Hepatocyte (in vitro differentiated cells): ENCODE data around the gene HOMER1.

ENCODE experiments used
- CTCF ChIP-seq: fragments of 200-600 bp; sonication (generic); IDR thresholded peaks from 2 replicates; pipeline ENCODE4 v1.5.1; 2016; ENCODE audit warnings: antibody characterized with exemption, mild to moderate bottlenecking; ENCODE audit not compliant: poor library complexity
- EZH2 ChIP-seq: fragments of 200-600 bp; sonication (generic); IDR thresholded peaks from 2 replicates; pipeline ENCODE4 v1.6.1; 2016; ENCODE audit warnings: antibody characterized with exemption, mild to moderate bottlenecking, borderline replicate concordance
- EZH2phosphoT487 ChIP-seq: fragments of 200-600 bp; sonication (generic); IDR thresholded peaks from one replicate; pipeline ENCODE4 v1.6.1; 2018; ENCODE audit warnings: antibody characterized with exemption, mild to moderate bottlenecking, low read depth, moderate library complexity; ENCODE audit not compliant: unreplicated experiment, severe bottlenecking

- TF ChIP-seq CTCF, result no peak
- TF ChIP-seq EZH2phosphoT487, result no peak
- TF ChIP-seq EZH2, result no peak
Measured at GRCh38 chr5:79420248-79420647, 93.7 kb downstream of the HOMER1 start.
